Lower leg skin (tissue), 3 donors: ENCODE data around the gene ACO2.

ENCODE experiments used
- POLR2A ChIP-seq, 2 donors: fragments of 450-650 bp; IDR thresholded peaks; one replicate each; pipeline ENCODE4 v1.6.1; 2016 to 2017; ENCODE audit warnings: antibody characterized with exemption in 2 of 2, mild to moderate bottlenecking in 1 of 2, moderate library complexity in 1 of 2
- TF ChIP-seq, protein P1 (sequence below), 3 donors: fragments of 450-650 bp; IDR thresholded peaks; one replicate each; pipeline ENCODE4 v1.5.1; 2016; ENCODE audit warnings: antibody characterized with exemption in 3 of 3, mild to moderate bottlenecking in 3 of 3, moderate library complexity in 2 of 3

DNA sequence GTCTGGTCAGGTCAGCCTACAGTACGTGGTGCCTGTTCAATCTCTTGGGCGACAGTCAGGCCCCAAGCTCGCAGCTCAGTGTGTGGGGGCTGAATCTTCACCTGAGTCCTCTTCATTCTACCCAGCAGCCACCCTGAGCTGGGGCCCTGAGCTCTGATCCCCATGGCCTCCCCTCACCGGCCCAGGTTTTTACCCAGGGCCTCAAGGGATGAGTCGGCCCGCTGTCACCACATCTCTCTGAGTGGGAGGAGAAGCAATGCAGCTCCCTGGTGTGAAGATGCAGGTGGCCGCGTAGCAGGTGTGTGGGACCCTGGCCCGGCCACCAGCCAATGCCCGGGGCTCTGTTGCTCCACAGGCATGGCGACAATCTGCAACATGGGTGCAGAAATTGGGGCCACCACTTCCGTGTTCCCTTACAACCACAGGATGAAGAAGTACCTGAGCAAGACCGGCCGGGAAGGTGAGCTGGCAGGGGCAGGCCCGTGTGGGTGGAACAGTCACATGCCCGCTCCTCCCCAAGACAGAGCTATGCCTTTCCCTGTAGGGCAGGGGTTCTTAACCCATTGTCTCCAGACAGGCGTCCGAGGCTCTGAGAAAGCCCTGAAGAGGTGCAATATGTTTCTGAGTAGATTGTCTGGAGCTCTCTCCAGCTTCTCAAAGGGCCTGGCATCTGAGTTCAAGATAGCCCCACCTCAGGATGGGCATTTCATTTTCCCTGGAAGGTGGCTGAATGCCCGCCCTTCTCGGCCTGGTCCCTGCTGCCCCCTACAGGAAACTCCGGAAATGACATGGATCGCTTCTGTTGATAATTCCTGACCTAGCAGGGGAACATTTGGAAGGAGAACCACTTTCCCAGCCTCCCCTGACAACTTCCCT, 48.5 kb downstream of the ACO2 start:
- TF ChIP-seq, protein P1, sequence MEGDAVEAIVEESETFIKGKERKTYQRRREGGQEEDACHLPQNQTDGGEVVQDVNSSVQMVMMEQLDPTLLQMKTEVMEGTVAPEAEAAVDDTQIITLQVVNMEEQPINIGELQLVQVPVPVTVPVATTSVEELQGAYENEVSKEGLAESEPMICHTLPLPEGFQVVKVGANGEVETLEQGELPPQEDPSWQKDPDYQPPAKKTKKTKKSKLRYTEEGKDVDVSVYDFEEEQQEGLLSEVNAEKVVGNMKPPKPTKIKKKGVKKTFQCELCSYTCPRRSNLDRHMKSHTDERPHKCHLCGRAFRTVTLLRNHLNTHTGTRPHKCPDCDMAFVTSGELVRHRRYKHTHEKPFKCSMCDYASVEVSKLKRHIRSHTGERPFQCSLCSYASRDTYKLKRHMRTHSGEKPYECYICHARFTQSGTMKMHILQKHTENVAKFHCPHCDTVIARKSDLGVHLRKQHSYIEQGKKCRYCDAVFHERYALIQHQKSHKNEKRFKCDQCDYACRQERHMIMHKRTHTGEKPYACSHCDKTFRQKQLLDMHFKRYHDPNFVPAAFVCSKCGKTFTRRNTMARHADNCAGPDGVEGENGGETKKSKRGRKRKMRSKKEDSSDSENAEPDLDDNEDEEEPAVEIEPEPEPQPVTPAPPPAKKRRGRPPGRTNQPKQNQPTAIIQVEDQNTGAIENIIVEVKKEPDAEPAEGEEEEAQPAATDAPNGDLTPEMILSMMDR (IDR thresholded peaks at IDR 0.05), result peak in 2 of 3 donors; percentile 50 to 63
- TF ChIP-seq POLR2A (IDR thresholded peaks at IDR 0.05), result no peak
